Stimulated activated CD8-positive, alpha-beta memory T cell treated with anti-CD3 and anti-CD28 coated beads, Interleukin-7, amount 100 ng/mL, for 1 hour (primary cell): Measurements from ENCODE around the gene IGHMBP2.
"Not testable (repeated sequence)": the region's sequence is repeated elsewhere in the genome, so short reads cannot be mapped to it uniquely, and the experiment has no call there.

Experiments
- DNase-seq, 2 donors: peaks; one replicate each; pipeline ENCODE4 v3.0.0-alpha.2; 2020; ENCODE audit warnings: low read depth in 2 of 2

Gene IGHMBP2

GRCh38 chr11:68961245-68961644 lies 57.6 kb downstream of the IGHMBP2 start:
- no peak for DNase-seq

GRCh38 chr11:68962527-68963250 lies 59.0 kb downstream of the IGHMBP2 start:
- no peak for DNase-seq

- no peak for DNase-seq
Observed at GRCh38 chr11:68963779-68964178, 60.1 kb downstream of the IGHMBP2 start.

- DNase-seq = no peak
Observed at GRCh38 chr11:68965901-68966853, 62.5 kb downstream of the IGHMBP2 start.

- DNase-seq = no peak
Observed at GRCh38 chr11:68966894-68967780, 63.4 kb downstream of the IGHMBP2 start.

- no peak for DNase-seq
Observed at GRCh38 chr11:68968306-68969250, 64.9 kb downstream of the IGHMBP2 start.

GRCh38 chr11:68969386-68969785 lies 65.7 kb downstream of the IGHMBP2 start:
- DNase-seq = no peak

GRCh38 chr11:68970921-68971636 lies 67.4 kb downstream of the IGHMBP2 start:
- DNase-seq = no peak

GRCh38 chr11:68973219-68973618 lies 69.5 kb downstream of the IGHMBP2 start:
- no peak for DNase-seq

GRCh38 chr11:68973706-68974105 lies 70.0 kb downstream of the IGHMBP2 start:
- not testable (repeated sequence) for DNase-seq

- DNase-seq = no peak
Observed at GRCh38 chr11:68974421-68975194, 70.9 kb downstream of the IGHMBP2 start.

GRCh38 chr11:68976095-68976494 lies 72.4 kb downstream of the IGHMBP2 start:
- DNase-seq = no peak

GRCh38 chr11:68976563-68976962 lies 72.9 kb downstream of the IGHMBP2 start:
- no peak for DNase-seq

- DNase-seq = no peak
Observed at GRCh38 chr11:68977781-68978625, 74.3 kb downstream of the IGHMBP2 start.

- no peak for DNase-seq
Observed at GRCh38 chr11:68978626-68978930, 74.9 kb downstream of the IGHMBP2 start.

GRCh38 chr11:68978931-68979594 lies 75.4 kb downstream of the IGHMBP2 start:
- no peak for DNase-seq

GRCh38 chr11:68979931-68980775 lies 76.5 kb downstream of the IGHMBP2 start:
- no peak for DNase-seq
